Measurements from ENCODE around the gene SNX22. TPM values are rescaled to one million over a fixed set of nuclear protein-coding genes. Genes with fewer than 3 reads are reported as not detected.
"Not testable (repeated sequence)": the region's sequence is repeated elsewhere in the genome, so short reads cannot be mapped to it uniquely, and the experiment has no call there.

Gene SNX22
- total RNA-seq (2014; rRNA removed; shearing (Covaris generic)), result not detected in 2 replicates

- DNase-seq (ENCODE audit: low read depth), result peak; percentile 17
Measured at GRCh38 chr15:64151727-64152506, at the start of gene SNX22. SNX22 (plus strand) TSS chr15:64151731; CDS start chr15:64151776, 45 bp downstream.

- no peak for DNase-seq (ENCODE audit: low read depth)
Measured at GRCh38 chr15:64102497-64102896, 49.0 kb upstream of the SNX22 start.

- no peak for DNase-seq (ENCODE audit: low read depth)
Measured at GRCh38 chr15:64105113-64105704, 46.3 kb upstream of the SNX22 start.

DNA sequence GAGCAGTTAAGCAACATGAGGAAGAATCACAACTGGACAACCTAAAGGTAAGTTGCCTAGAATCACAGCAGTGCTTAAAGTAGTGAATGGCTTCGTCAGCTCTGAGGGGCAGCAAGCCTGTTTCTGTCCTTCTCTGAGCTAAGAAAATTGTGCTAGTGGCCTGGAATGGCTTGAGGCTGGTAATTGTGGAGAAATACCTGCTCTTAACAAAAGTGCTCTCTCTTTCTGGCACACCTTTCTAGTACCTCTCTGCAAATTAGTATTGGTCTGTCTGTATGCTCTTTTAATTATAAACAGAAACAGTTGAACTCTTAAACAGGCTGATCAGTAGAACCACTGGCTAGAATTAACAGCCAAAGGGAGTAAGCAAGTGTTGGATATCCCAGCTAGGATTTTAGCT lies 44.2 kb upstream of the SNX22 start:
- no peak for DNase-seq (ENCODE audit: low read depth)

GRCh38 chr15:64110108-64110701 lies 41.3 kb upstream of the SNX22 start:
- not testable (repeated sequence) for DNase-seq (ENCODE audit: low read depth)

GRCh38 chr15:64110950-64111678 lies 40.4 kb upstream of the SNX22 start:
- DNase-seq (ENCODE audit: low read depth), result no peak

DNA sequence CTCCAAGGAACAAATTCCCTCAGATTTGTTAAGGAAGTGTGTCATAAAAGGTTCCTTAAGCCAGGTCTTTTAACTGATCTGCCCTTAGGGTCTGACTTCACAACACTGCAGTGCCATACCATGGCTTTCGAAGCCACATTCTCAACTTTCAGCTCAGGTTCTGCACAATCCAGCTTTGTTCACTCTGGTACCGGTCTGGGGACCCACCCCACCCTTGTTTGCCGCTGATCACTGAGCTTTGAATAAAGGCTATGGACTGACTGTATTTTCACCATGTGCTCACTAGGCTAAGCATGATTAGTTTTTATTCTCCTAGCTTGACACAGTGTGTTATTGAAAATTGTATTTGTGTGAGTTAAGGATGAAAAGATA lies 39.9 kb upstream of the SNX22 start:
- no peak for DNase-seq (ENCODE audit: low read depth)

- DNase-seq (ENCODE audit: low read depth), result no peak
Measured at GRCh38 chr15:64112073-64112772, 39.3 kb upstream of the SNX22 start.

DNA sequence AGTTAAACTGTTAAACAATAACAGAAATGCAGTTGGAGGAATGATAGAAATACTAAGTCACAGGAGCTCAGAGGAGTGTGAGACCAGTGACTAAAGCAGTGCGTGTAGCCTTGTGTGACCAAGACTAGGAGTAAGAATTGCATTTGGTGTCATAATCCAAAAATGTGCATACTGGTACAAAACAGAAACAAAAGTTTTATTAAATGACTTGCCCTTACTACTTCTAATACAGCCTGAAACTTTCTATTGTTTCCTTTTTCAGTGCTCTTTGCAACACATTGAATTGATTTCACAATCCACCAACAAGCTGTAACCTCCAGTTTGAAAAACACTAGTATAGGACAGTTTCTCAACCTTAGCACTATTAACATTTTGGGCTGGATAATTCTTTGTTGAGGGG lies 38.6 kb upstream of the SNX22 start:
- no peak for DNase-seq (ENCODE audit: low read depth)

- no peak for DNase-seq (ENCODE audit: low read depth)
Measured at GRCh38 chr15:64117759-64118487, 33.6 kb upstream of the SNX22 start.

DNA sequence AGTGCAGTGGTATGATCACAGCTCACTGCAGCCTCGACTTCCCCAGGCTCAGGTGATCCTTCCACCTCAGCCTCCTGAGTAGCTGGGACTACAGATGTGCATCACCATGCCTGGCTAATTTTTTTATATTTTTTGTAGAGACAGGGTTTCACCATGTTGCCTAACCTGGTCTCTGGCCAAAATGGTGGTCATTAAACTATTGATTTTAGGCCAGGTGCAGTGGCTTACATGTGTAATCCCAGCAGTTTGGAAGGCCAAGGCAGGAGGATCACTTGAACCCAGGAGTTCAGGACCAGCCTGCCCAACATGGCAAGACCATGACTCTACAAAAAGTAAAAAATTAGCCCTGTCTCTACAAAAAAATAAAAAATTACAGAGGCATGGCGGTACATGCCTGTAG lies 31.2 kb upstream of the SNX22 start:
- DNase-seq (ENCODE audit: low read depth), result not testable (repeated sequence)

GRCh38 chr15:64121614-64122013 lies 29.9 kb upstream of the SNX22 start:
- DNase-seq (ENCODE audit: low read depth), result no peak

DNA sequence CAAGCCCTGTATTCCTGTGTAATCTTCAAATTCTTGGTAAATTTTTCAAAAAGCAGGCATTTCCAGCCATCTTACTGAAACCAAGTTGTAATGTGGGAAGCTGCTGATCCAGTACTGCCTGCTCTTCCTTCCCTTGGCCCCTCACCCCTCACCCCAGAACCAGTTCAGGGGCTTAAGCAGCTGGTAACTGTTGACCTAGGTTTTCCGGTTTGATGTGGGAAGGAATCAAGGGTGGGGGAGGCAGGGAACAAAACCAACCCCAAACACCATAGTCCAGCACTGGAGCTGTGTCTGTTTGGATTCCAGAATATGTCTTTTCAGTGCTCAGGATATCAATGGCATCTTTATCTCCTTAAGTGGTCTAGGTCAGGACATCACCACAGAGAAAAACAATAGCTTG lies 29.1 kb upstream of the SNX22 start:
- DNase-seq (ENCODE audit: low read depth), result no peak

DNA sequence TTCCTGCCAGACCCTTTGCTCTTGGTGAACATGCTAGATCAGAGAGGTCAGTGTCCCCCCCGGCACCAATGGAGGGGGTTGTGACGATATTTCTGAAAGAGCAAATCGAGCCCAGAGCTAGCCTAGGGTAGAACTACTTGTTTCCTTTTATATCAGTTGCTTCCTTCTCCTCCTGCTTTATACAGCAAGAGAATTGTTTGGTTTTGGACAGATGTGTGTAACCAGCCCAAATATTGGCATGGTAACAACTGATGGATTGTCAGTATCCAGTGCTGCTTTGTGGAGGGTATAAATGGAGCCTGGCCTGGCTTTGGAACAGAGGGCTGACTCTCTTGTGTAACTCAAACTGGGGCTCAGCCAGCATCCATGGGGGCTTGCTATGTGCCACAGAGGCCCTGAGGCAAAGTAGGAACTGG lies 28.6 kb upstream of the SNX22 start:
- DNase-seq (ENCODE audit: low read depth), result no peak

DNA sequence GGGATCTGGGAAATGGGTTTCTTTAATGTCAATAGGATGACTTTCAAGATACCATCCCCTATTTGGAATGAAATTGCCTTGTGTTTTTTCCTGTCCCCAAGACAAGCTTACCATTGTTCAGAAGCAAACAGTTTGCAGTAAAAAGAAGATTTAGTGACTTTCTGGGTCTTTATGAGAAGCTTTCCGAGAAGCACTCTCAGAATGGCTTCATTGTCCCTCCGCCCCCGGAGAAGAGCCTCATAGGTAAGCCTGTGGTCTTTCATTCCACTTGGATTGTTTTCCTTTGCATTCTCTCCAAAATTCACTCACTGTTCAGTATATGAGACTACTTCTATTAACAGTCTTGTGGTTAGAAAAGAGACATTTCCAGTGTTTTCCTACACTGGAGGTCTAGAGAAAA lies 25.6 kb upstream of the SNX22 start:
- DNase-seq (ENCODE audit: low read depth), result no peak

DNA sequence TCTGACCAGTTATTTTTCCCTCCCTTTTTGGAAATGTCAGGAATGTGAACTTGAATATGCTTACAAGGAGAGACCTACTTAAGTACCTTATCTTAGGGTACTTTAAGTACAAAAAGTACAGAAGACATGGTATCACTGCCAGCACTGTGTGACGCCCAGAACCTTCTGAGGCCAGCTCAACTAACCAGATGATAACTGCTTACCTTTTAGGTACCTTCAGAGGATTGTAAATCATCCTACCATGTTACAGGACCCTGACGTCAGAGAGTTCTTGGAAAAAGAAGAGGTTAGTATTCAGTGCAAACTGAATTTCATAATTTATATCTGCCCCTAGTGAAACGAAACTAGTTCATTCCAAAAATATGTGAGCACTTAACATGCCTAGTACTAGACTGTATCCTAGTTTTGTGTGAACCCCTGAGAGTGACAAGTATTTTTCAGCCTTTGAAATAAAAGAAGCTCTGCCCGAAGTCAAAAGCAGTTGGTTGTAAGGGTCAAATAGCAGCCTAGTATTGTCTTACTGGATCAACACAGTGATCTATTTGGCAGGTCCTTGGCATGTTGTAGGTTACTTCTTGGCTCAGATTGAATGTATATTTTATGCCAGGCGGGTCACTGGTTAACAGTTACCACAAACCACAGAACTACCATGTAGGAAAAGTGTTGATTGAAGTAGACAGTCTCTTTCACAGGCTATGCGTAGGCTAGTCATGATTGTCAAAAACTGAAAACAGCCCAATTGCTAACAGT lies 23.8 kb upstream of the SNX22 start:
- DNase-seq (ENCODE audit: low read depth), result no peak

GRCh38 chr15:64130159-64130558 lies 21.4 kb upstream of the SNX22 start:
- no peak for DNase-seq (ENCODE audit: low read depth)

DNA sequence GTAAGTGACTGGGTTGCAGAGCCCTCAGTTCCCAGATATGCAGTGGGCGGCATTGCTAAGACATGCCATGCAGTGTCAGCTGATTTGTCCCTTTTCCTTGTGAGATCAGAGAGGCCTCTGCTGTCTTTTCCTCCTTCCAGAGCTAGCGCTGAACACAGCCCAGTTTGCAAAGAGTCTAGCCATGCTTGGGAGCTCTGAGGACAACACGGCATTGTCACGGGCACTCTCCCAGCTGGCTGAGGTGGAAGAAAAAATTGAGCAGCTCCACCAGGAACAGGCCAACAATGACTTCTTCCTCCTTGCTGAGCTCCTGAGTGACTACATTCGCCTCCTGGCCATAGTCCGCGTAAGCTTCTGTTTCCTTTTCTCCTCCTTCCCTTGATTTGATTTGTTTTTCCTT lies 20.0 kb upstream of the SNX22 start:
- DNase-seq (ENCODE audit: low read depth), result no peak

GRCh38 chr15:64132217-64132616 lies 19.3 kb upstream of the SNX22 start:
- no peak for DNase-seq (ENCODE audit: low read depth)

DNA sequence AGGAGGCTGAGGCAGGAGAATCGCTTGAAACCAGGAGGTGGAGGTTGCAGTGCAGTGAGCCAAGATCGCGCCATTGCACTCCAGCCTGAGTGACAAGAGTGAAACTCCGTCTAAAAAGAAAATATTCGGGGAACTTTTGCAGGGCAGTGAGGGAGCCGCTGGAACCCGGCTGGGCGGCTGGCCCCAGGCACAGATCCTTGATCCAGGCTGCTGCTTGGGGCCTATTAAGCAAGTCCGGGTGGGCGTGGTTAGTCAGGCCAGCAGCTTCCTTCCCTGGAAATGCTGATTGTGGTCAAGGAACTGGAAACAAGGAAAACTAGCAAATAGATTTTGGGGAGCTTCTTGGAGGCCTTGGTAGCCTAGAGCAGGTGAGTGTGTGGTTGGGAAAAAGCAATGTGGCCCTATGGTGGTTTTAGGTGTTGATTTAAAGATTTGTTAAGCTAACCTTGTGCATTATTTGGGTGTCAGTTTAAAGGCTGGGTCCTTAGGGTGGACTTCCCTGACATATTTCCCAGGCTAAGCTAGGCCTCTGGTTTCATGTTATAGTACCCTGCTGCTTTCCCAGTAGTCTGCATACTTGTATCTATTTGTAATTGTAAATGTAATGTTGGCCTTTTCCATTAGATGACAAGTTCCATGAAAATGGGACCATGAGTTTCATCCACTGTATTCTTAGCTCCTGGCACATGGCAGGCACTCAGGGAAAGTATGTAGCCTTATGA lies 17.7 kb upstream of the SNX22 start:
- no peak for DNase-seq (ENCODE audit: low read depth)
